ENCODE results near the gene WAC. TPM values are rescaled to one million over a fixed set of nuclear protein-coding genes. Genes with fewer than 3 reads are reported as not detected.

Gene WAC
- total RNA-seq, 4 donors from 2014 or later: 165 to 189 (median 169) TPM

DNA sequence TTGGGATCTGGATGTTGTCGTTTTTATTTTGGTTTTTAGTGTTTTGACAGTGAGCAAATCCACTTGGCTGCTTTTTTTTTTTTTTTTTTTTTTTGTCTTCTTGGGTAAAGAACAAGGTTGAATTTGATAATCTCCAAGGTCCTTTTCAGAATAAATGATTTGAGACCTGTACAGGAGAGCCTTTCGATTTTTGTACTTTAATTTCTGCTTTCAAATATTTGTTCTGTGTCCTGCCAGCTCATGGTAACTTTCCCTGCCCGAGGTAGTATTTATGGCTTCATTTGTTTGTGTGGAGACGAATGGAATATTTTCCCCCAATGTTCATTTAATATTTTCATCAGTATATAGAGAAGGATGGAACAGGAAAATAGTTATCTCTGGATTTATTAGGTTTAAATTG lies 19.9 kb downstream of the WAC start:
- no peak for DNase-seq
- WGBS, 2 donors: 62 to 65% methylated on average over 4 of the region's 4 CpGs
- H3K27me3 ChIP-seq: no peaks in the 10 kb centered on the region
- no peak overlapping the region for H3K4me3 ChIP-seq (replicated peaks in 1 of 3)
- TF ChIP-seq, protein P1, sequence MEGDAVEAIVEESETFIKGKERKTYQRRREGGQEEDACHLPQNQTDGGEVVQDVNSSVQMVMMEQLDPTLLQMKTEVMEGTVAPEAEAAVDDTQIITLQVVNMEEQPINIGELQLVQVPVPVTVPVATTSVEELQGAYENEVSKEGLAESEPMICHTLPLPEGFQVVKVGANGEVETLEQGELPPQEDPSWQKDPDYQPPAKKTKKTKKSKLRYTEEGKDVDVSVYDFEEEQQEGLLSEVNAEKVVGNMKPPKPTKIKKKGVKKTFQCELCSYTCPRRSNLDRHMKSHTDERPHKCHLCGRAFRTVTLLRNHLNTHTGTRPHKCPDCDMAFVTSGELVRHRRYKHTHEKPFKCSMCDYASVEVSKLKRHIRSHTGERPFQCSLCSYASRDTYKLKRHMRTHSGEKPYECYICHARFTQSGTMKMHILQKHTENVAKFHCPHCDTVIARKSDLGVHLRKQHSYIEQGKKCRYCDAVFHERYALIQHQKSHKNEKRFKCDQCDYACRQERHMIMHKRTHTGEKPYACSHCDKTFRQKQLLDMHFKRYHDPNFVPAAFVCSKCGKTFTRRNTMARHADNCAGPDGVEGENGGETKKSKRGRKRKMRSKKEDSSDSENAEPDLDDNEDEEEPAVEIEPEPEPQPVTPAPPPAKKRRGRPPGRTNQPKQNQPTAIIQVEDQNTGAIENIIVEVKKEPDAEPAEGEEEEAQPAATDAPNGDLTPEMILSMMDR (IDR thresholded peaks at IDR 0.05): no peak
- no peak for TF ChIP-seq POLR2A (IDR thresholded peaks at IDR 0.05)
- no peaks in the 10 kb centered on the region for H3K9me3 ChIP-seq
- H3K27ac ChIP-seq: no peak overlapping the region
- peaks cover 62 to 71% of the 10 kb centered on the region in 2 donors for H3K4me1 ChIP-seq
- intact Hi-C loops (cut with DNase I): no loop called here
- peaks cover 0 to 2% of the 10 kb centered on the region in 2 donors for H3K36me3 ChIP-seq

DNA sequence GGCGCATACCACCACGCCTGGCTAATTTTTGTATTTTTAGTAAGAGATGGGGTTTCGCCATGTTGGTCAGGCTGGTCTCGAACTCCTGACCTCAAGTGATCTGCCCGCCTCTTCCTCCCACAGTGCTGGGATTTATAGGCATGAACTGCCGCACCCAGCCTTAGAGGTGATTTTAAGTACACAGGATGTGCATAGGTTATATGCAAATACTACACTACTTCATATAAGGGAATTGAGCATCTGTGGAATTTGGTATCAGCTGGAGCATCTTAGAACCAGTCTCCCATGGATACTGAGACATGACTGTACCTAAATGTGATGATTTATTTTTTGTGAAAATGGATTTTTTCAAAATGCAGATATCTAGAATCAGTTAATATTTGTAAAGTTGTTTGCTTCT lies 21.1 kb downstream of the WAC start:
- peaks cover 65 to 73% of the 10 kb centered on the region in 2 donors for H3K4me1 ChIP-seq
- WGBS, 2 donors: 66 to 72% methylated on average over 6 of the region's 6 CpGs
- no peaks in the 10 kb centered on the region for H3K27me3 ChIP-seq
- H3K9me3 ChIP-seq: no peaks in the 10 kb centered on the region
- intact Hi-C loops (cut with DNase I): no loop called here
- peak overlapping the region in 2 of 3 donors; percentile 2 to 8 for H3K27ac ChIP-seq
- no peak for DNase-seq
- H3K4me3 ChIP-seq (replicated peaks in 1 of 3): no peak overlapping the region
- no peaks in the 10 kb centered on the region for H3K36me3 ChIP-seq
- TF ChIP-seq POLR2A (IDR thresholded peaks at IDR 0.05): no peak
- TF ChIP-seq, protein P1 (IDR thresholded peaks at IDR 0.05): no peak

DNA sequence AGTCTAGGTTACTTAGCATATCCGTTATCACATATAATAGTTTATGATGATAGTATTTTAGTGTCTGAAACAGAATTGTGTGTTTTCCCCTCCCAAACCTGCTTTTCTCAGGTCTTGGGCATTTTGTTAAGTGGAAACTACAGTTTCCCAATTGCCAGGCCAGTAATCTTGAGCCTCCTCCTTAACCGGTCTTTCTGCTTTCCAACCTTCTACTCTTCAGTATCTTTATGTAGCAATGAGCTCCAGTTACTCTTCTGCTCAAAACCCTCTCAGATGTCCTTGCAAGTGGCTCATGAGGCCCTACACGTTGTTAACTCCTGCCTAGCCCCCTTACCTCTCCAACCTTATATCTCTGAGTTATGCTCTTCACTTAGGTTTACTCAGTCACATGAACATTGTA lies 22.0 kb downstream of the WAC start:
- intact Hi-C loops (cut with DNase I): no loop called here
- Histone ChIP-seq H3K27me3 (no peaks in the 10 kb centered on the region), H3K9me3 (no peaks in the 10 kb centered on the region), H3K27ac (peak overlapping the region in 2 of 3 donors; percentile 14 to 39), H3K4me1 (peaks cover 64 to 78% of the 10 kb centered on the region in 2 donors), H3K36me3 (no peaks in the 10 kb centered on the region), H3K4me3 (replicated peaks in 1 of 3) (no peak overlapping the region)
- no peak for DNase-seq
- TF ChIP-seq, protein P1 (IDR thresholded peaks at IDR 0.05): no peak
- TF ChIP-seq POLR2A (IDR thresholded peaks at IDR 0.05): no peak
- WGBS, 2 donors: 49 to 61% methylated on average over 3 of the region's 3 CpGs

GRCh38 chr10:28555358-28555757 lies 22.4 kb downstream of the WAC start:
- peaks cover 60 to 78% of the 10 kb centered on the region in 2 donors for H3K4me1 ChIP-seq
- H3K27ac ChIP-seq: peak overlapping the region in 2 of 3 donors; percentile 14 to 39
- TF ChIP-seq, protein P1 (IDR thresholded peaks at IDR 0.05): no peak
- no peak for TF ChIP-seq POLR2A (IDR thresholded peaks at IDR 0.05)
- WGBS, 2 donors: 97 to 98% methylated on average over 2 of the region's 2 CpGs
- H3K36me3 ChIP-seq: no peaks in the 10 kb centered on the region
- H3K4me3 ChIP-seq (replicated peaks in 1 of 3): no peak overlapping the region
- intact Hi-C loops (cut with DNase I): no loop called here
- no peak for DNase-seq
- H3K9me3 ChIP-seq: no peaks in the 10 kb centered on the region
- no peaks in the 10 kb centered on the region for H3K27me3 ChIP-seq

DNA sequence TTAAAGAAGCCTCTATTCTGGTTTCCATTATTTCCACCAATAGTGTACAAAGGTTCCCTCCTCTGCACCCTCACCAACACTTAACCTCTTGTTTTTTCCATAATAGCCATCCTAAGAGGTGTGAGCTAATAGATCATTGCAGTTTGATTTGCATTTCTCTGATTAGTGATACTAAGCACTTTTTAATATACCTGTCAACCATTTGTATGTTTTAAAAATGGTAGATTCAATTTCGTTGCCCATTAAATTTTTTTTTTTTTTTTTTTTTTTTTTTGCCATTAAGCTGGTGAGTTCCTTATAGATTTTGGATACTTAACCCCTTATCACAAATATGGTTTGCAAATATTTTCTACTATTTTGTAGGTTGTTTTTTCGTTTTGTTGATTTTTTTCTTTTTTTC lies 23.2 kb downstream of the WAC start:
- no peak overlapping the region for H3K4me3 ChIP-seq (replicated peaks in 1 of 3)
- no peaks in the 10 kb centered on the region for H3K27me3 ChIP-seq
- H3K27ac ChIP-seq: no peak overlapping the region
- DNase-seq: no peak
- H3K9me3 ChIP-seq: no peaks in the 10 kb centered on the region
- peaks cover 57 to 71% of the 10 kb centered on the region in 2 donors for H3K4me1 ChIP-seq
- intact Hi-C loops (cut with DNase I): no loop called here
- H3K36me3 ChIP-seq: no peaks in the 10 kb centered on the region
- WGBS, 2 donors: 94 to 96% methylated on average over 2 of the region's 2 CpGs
- TF ChIP-seq, protein P1 (IDR thresholded peaks at IDR 0.05): no peak
- TF ChIP-seq POLR2A (IDR thresholded peaks at IDR 0.05): no peak

All from thyroid gland (tissue), 4 donors.